SK-N-MC (cell line): Measurements from ENCODE around the gene PLD1.

Experiments
- EZH2 ChIP-seq: fragments of 200-600 bp; sonication (generic); IDR thresholded peaks from one replicate; pipeline ENCODE4 v1.6.1; 2017; ENCODE audit warnings: antibody characterized with exemption
- POLR2AphosphoS5 ChIP-seq: IDR thresholded peaks from 2 replicates; pipeline ENCODE4 v1.6.1; 2012; ENCODE audit warnings: mild to moderate bottlenecking, low read depth, low read length, borderline replicate concordance

DNA sequence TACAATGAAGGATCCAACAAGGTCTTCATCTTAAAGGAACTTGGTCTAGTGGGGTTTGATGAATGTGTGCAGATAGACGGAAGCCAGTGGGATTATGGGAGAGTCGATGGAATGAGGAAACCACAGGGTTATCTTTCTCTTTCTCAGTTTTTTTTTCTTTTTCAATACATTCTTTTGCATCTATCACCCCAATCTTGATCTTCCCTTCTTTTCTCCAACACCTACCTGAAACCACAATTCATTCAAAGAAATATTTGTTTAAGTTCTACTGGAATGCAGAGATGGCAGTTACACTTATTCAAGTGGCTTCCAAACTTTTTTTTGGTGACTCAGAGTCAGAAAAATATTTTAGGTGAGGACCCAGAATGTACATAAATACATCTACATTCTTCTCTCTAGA lies 34.6 kb upstream of the PLD1 start:
- TF ChIP-seq POLR2AphosphoS5 (no peak), EZH2 (no peak)
